PC-9 (cell line): Measurements from ENCODE around the gene PSMB5. TPM values are rescaled to one million over a fixed set of nuclear protein-coding genes. Genes with fewer than 3 reads are reported as not detected.

Experiments used
- BruUV-seq: library from RNA; stranded (reverse); fragments of 400-500 nt; replicated peaks from 2 replicates; lab custom pipeline; 2021; lab: Mats Ljungman, UMichigan
- CTCF ChIA-PET: fragments of 300-600 bp; sonication (Branson Sonifier 250); formaldehyde crosslinking; loops from one replicate; lab custom pipeline; 2022; ENCODE audit warnings: antibody characterized with exemption; lab: Charles Lee
- POLR2A ChIA-PET: fragments of 300-600 bp; sonication (Branson Sonifier 250); formaldehyde crosslinking; loops from one replicate; lab custom pipeline; 2022; ENCODE audit warnings: antibody characterized with exemption; ENCODE audit not compliant: unreplicated experiment; lab: Charles Lee
- DNase-seq, 2 experiments: peaks; one replicate each; pipeline versions ENCODE4 v3.0.0 to v3.0.0-alpha.2; 2015 to 2022; ENCODE audit warnings: mixed read lengths in 1 of 2
- H2AFZ ChIP-seq: fragments of 200-600 bp; sonication (generic); 2 replicates; pipeline ENCODE4 v1.8.1; 2017; ENCODE audit warnings: antibody characterized with exemption
- H3F3A ChIP-seq: fragments of 200-600 bp; sonication (generic); 2 replicates; pipeline ENCODE4 v1.8.1; 2017; ENCODE audit warnings: antibody characterized with exemption, mild to moderate bottlenecking, low read depth; ENCODE audit not compliant: insufficient read depth
- H3K27ac ChIP-seq: fragments of 200-600 bp; sonication (generic); 2 replicates; pipeline ENCODE4 v1.6.1; 2016; ENCODE audit warnings: mixed run types
- H3K27me3 ChIP-seq: fragments of 200-600 bp; sonication (generic); 2 replicates; pipeline ENCODE4 v1.6.1; 2016; ENCODE audit warnings: low read depth, mixed run types; ENCODE audit not compliant: insufficient read depth
- H3K36me3 ChIP-seq: fragments of 200-600 bp; sonication (generic); 2 replicates; pipeline ENCODE4 v1.6.1; 2016; ENCODE audit warnings: low read depth, mixed run types
- H3K4me1 ChIP-seq: fragments of 200-600 bp; sonication (generic); replicated peaks from 2 replicates; pipeline ENCODE4 v1.6.1; 2016; ENCODE audit warnings: mixed run types; ENCODE audit not compliant: insufficient read depth
- H3K4me2 ChIP-seq: fragments of 200-600 bp; sonication (generic); 2 replicates; pipeline ENCODE4 v1.6.1; 2017; ENCODE audit warnings: mixed run types
- H3K4me3 ChIP-seq: fragments of 200-600 bp; sonication (generic); 2 replicates; pipeline ENCODE4 v1.6.1; 2016; ENCODE audit warnings: mixed run types
- H3K79me2 ChIP-seq: fragments of 200-600 bp; sonication (generic); 2 replicates; pipeline ENCODE4 v1.6.1; 2017; ENCODE audit warnings: low read depth, mixed run types
- H3K9me2 ChIP-seq: fragments of 200-600 bp; sonication (generic); 2 replicates; pipeline ENCODE4 v1.8.1; 2017; ENCODE audit warnings: mild to moderate bottlenecking; ENCODE audit not compliant: insufficient read depth
- H3K9me3 ChIP-seq: fragments of 200-600 bp; sonication (generic); 2 replicates; pipeline ENCODE4 v1.8.1; 2016; ENCODE audit warnings: low read depth; ENCODE audit not compliant: insufficient read depth
- H4K20me1 ChIP-seq: fragments of 200-600 bp; sonication (generic); 2 replicates; pipeline ENCODE4 v1.8.1; 2017; ENCODE audit not compliant: insufficient read depth
- EZH2 ChIP-seq: fragments of 200-600 bp; sonication (generic); IDR thresholded peaks from 2 replicates; pipeline ENCODE4 v1.8.0; 2017; ENCODE audit warnings: antibody characterized with exemption, low read depth
- intact Hi-C: fragments of 100-400 bp; cut with micrococcal nuclease; formaldehyde crosslinking; loops from one replicate; pipeline ENCODE4 v1.10.0; 2022; ENCODE audit not compliant: unreplicated experiment
- total RNA-seq: library from RNA; stranded (reverse); gene quantifications from 2 replicates; pipeline ENCODE4 v1.2.3, GENCODE V29; 2021
- TF ChIP-seq, protein P1 (sequence below): fragments of 200-600 bp; sonication (generic); conservative IDR thresholded peaks from 2 replicates; pipeline ENCODE4 v1.6.1; 2017; ENCODE audit warnings: mixed run types, antibody characterized with exemption, mild to moderate bottlenecking, moderate library complexity

Gene PSMB5
- total RNA-seq, 1 experiment from 2014 or later, result 122 TPM

DNA sequence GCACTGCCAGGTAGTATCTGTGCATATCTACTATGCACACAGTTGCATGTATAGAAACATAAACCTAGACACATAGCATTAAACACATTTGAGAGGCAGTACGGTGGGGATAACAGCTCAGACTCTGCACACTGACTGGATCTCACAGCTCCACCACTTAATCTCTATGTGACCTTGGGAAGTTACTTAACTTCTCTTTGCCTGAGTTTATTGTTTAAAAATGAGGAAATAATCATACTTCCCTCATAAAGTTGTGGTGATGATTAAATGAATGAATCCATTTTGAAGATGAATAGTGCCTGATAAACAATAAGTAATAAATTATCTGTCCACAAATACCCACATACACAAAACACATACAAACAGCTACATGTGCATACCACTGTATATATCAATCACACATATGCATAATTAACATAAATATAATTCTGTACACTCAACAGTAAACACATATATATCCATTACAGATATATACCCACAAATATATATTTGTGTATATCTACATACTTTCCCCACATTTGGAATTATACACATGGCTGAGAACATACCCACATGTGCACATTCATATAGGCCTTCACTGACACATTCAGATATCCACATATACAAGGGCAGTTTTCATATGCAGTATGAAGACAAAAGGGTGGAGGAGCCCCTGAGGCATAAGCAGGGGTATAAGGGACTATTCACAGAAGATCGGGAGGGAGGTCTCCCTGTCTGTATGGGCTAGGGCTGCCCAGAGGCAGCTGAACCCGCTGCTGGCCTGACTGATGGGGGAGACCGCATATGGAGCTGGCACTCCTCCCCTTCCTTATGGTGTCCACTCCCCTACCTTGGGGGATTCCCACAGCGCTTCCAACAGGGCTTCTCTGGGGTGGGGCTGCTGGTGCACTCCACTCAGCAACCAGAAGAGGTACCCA lies 16.7 kb upstream of the PSMB5 start:
- H3K9me3 ChIP-seq, result no peaks in the 10 kb centered on the region
- no peaks in the 10 kb centered on the region for H3K36me3 ChIP-seq
- 0 out of 2 replicates have a peak, but pooled peaks cover 2% of the 10 kb centered on the region for H3K4me1 ChIP-seq
- no TSS peak for BruUV-seq
- H3F3A ChIP-seq, result peaks cover 5% of the 10 kb centered on the region; the same call in 1 of the 2 replicates
- intact Hi-C loops, result no loop called here
- no peaks in the 10 kb centered on the region for H3K27me3 ChIP-seq
- POLR2A ChIA-PET, result interaction anchor here (0.6 kb wide), 1 partner anchor 28 kb away, joined by 4 read pairs; no protein-coding TSS in a partner anchor
- no peaks in the 10 kb centered on the region for H4K20me1 ChIP-seq
- CTCF ChIA-PET, result no interaction called here
- H3K27ac ChIP-seq, result no peak overlapping the region
- TF ChIP-seq, protein P1, sequence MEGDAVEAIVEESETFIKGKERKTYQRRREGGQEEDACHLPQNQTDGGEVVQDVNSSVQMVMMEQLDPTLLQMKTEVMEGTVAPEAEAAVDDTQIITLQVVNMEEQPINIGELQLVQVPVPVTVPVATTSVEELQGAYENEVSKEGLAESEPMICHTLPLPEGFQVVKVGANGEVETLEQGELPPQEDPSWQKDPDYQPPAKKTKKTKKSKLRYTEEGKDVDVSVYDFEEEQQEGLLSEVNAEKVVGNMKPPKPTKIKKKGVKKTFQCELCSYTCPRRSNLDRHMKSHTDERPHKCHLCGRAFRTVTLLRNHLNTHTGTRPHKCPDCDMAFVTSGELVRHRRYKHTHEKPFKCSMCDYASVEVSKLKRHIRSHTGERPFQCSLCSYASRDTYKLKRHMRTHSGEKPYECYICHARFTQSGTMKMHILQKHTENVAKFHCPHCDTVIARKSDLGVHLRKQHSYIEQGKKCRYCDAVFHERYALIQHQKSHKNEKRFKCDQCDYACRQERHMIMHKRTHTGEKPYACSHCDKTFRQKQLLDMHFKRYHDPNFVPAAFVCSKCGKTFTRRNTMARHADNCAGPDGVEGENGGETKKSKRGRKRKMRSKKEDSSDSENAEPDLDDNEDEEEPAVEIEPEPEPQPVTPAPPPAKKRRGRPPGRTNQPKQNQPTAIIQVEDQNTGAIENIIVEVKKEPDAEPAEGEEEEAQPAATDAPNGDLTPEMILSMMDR, result no peak
- TF ChIP-seq EZH2, result no peak
- H3K4me2 ChIP-seq, result no peak overlapping the region
- no peaks in the 10 kb centered on the region for H3K9me2 ChIP-seq
- DNase-seq, result no peak
- H3K79me2 ChIP-seq, result no peaks in the 10 kb centered on the region
- H2AFZ ChIP-seq, result no peak overlapping the region
- H3K4me3 ChIP-seq, result no peak overlapping the region

DNA sequence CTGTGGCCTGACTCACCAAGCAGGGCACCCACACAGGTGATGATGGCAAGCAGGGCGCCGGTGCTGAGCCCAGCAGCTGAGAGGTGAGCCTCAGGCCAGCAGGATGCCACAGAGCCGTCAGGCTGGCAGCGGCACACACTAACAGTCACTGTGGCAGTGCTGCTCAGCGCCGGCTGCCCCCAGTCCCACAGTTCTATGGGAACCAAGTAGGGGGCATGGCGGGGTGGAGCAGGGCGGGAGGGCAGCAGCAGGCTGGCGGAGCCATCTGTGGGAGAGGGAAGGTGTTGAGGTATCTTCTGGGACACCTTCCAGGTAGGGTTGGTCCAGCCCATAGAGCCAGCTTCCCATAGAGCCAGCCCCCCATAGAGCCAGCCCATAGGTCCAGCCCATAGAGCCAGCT lies 14.3 kb upstream of the PSMB5 start:
- Histone ChIP-seq H3K4me1 (no peaks in the 10 kb centered on the region), H3K4me3 (no peak overlapping the region), H3K9me2 (no peaks in the 10 kb centered on the region), H3K27me3 (no peaks in the 10 kb centered on the region), H2AFZ (no peak overlapping the region), H3K9me3 (no peaks in the 10 kb centered on the region), H3K4me2 (no peak overlapping the region), H3K79me2 (no peaks in the 10 kb centered on the region), H3K27ac (no peak overlapping the region), H3K36me3 (no peaks in the 10 kb centered on the region), H4K20me1 (no peaks in the 10 kb centered on the region), H3F3A (no peaks in the 10 kb centered on the region)
- no peak for DNase-seq
- ChIA-PET CTCF (no interaction called here), POLR2A (no interaction called here)
- TF ChIP-seq, protein P1, result no peak
- TF ChIP-seq EZH2, result no peak
- intact Hi-C loops, result no loop called here
- BruUV-seq, result no TSS peak

DNA sequence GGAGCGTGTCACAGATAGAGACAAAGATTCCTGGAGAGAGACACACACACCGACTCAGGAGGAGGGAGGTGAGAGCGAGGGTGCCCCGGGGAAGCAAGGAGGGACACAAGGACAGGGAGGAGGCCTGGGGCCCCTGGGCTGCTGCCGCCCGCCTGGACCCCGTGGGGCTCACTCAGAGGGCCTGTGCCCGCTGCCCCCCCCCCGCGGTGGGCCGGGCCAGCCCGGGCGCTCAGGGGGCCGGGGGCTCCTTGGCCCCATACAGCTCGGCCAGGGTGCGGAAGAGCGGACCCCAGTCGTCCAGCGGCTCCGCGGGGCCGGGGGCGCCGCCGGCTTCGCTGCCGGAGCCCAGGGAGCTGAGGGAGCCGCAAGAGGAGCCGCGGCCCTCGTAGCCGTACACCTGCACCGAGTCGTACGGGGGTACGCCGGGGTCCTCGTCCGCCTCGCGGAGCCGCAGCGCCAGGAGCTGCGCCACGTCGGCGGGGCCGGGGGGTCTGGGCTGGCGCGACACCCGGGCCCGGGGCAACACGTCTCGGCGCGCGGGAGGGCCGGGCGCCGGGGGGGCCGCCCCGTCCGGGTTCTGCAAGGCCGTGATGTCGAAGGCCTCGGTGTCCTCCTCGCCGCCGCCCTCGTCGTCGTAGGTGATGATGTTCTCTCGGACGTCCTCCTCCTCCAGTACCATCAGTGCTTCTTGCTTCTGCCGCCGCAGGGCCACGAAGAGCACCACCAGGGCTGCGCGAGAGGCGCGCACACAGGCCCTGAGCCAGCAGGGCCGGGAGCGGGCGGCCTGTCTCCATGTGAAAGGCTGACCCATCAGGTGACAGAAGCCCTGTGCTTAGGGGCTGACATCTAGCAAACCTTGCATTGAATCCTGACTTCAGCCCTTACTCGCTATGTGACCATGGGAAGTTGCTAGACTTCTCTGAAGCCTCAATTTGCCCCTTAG lies 13.3 kb upstream of the PSMB5 start:
- no peaks in the 10 kb centered on the region for H3K9me3 ChIP-seq
- ChIA-PET POLR2A (no interaction called here), CTCF (no interaction called here)
- H3K4me2 ChIP-seq, result no peak overlapping the region
- no peaks in the 10 kb centered on the region for H3K4me1 ChIP-seq
- no TSS peak for BruUV-seq
- no peaks in the 10 kb centered on the region for H3F3A ChIP-seq
- no peaks in the 10 kb centered on the region for H3K36me3 ChIP-seq
- no peak overlapping the region for H3K4me3 ChIP-seq
- no peaks in the 10 kb centered on the region for H3K27me3 ChIP-seq
- H3K79me2 ChIP-seq, result no peaks in the 10 kb centered on the region
- H3K27ac ChIP-seq, result no peak overlapping the region
- H4K20me1 ChIP-seq, result no peaks in the 10 kb centered on the region
- H3K9me2 ChIP-seq, result no peaks in the 10 kb centered on the region
- DNase-seq, result no peak
- intact Hi-C loops, result no loop called here
- no peak for TF ChIP-seq EZH2
- TF ChIP-seq, protein P1, result no peak
- H2AFZ ChIP-seq, result no peak overlapping the region
